Middle frontal gyrus (tissue), 1 donor: ENCODE data around the gene HHATL.
"Not testable (repeated sequence)": the region's sequence is repeated elsewhere in the genome, so short reads cannot be mapped to it uniquely, and the experiment has no call there.

Experiments
- DNase-seq: peaks from one replicate; pipeline ENCODE4 v3.0.0-alpha.2; 2015; ENCODE audit warnings: low spot score; ENCODE audit errors: extremely low spot score

The HHATL gene

GRCh38 chr3:42734263-42734860 is 31.8 kb upstream of the HHATL start:
- DNase-seq = no peak

- DNase-seq = no peak
Measured at GRCh38 chr3:42733501-42734262, 31.1 kb upstream of the HHATL start.

- DNase-seq = no peak
Measured at GRCh38 chr3:42732829-42733459, 30.3 kb upstream of the HHATL start.

DNA sequence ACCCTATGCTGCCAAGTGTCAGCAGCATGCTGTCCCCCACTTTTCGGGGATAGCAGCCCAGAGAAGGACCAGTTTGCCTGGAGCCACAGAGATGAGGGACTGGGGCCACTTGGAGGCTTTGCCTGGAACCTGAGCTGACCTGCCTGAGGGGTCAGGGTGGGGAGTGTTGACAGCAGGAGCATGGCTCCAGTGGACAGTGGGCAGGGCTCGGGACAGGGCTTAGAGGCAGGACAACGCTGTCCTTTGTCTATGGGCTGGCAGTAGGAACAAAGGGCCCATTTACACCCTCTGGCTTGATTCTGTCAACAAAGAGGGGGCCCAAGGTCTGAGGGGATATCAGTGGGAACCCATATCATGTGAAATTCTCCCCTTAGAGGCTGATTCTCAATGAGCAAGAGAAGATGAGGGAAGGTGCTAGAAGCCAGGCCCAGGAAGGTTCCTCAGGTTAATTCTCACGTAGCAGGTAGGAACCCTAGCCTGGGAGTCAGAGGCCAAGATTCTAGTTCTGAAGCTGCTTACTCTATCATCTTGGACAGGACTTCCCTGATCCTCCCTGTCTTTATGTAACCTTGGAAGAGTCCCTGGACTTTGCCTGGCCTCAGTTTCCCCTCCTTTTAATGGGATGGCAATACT is 29.7 kb upstream of the HHATL start:
- peak; percentile 81 for DNase-seq

DNA sequence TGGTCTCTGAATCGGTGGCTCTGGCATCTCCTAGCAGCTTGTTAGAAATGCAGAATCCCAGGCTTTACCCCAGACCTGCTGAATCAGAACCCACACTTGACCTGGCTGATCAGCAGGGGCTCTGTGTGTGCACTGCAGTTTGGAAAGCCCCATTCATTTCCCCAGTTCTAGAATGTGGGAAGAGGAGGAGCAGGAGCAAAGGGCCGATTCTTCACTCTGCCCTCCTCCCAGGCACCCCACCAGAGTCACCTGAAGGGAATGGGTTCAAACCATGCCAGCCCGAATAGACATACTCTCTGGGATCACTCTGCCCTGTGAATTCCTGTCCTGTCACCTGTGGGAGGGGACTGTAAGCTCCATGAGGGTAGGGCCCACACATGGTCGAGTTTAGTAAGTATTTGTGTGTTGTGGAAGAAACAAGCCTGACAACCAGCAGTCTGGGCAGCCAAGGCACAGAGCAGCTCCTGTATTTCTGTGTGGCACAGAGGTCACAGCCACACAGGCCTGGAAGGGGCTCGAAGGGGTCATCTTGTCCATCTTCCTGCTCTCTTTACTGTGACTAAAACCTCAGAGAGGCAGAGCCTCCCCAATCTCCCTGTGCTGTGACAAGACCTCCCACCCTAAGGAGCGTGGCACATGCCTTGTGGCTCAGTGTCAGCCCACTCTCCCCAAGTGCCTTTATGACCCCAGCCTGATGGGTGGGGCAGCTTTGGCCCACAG is 29.0 kb upstream of the HHATL start:
- DNase-seq = no peak

DNA sequence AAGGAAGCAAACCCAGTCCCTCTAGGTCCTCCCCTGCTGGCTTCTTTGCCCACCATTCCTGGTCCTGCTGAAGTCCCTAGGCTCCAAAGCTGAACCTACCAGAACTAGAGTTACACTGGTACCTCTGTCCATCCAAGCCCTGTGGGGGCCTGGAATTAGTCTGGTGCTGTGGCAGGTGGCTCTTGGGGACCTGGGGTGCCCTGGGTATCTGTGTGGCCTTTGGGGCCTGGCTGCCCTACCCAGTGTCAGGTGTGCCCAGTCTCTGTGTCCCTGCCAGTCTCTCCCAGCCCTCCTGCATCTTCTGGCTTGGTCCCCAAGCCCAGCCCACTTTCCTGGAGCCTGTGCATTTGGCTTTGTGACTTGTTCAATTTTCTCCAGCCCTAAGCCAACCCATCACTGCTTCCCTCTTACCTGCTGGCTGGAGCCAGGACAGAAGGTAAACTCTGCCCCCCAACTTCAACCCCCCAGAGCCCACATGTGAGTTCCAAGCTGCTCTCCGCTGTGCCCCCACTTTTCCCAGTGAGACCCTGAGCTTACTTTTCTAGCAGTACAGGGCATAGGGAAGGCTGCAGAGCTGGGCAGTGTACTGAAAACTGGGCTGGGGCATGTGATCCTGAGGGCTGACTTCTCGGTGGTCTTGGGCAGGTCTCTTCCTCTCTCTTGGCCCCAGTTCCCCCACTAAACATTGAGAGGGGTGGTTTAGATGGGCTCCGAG is 28.3 kb upstream of the HHATL start:
- DNase-seq = no peak

- no peak for DNase-seq
Measured at GRCh38 chr3:42730294-42730693, 27.7 kb upstream of the HHATL start.

- DNase-seq = no peak
Measured at GRCh38 chr3:42729404-42730145, 27.0 kb upstream of the HHATL start.

GRCh38 chr3:42728668-42729364 is 26.2 kb upstream of the HHATL start:
- DNase-seq = no peak

- no peak for DNase-seq
Measured at GRCh38 chr3:42728056-42728455, 25.5 kb upstream of the HHATL start.

DNA sequence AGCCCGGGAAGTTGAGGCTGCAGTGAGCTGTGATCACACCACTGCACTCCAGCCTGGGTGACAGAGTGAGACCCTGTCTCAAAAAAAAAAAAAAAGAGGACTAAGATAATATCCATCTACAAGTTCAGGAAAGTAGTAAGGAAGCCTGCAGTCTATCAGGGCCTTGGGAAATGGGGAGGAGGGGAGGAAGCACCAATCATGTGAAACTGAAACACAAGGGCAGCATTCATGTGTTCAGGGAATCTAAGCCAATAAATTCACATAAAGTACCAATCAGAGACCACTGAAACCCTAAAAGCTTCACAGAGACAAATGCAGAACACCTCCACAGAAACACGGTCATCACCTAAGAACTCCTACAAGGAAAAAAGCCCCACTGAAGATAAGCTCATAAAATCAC is 22.9 kb upstream of the HHATL start:
- no peak for DNase-seq

GRCh38 chr3:42723219-42723618 is 20.6 kb upstream of the HHATL start:
- no peak for DNase-seq

DNA sequence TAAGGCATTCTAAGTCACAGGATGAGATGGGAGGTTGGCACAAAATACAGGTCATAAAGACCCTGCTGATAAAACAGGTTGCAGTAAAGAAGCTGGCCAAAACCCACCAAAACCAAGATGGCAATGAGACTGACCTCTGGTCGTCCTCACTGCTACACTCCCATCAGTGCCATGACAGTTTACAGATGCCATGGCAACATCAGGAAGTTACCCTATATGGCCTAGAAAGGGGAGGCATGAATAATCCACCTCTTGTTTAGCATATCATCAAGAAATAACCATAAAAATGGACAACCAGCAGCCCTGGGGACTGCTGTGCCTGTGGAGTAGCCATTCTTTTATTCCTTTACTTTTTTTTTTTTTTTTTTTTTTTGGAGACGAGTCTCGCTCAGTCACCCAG is 19.8 kb upstream of the HHATL start:
- DNase-seq = not testable (repeated sequence)

DNA sequence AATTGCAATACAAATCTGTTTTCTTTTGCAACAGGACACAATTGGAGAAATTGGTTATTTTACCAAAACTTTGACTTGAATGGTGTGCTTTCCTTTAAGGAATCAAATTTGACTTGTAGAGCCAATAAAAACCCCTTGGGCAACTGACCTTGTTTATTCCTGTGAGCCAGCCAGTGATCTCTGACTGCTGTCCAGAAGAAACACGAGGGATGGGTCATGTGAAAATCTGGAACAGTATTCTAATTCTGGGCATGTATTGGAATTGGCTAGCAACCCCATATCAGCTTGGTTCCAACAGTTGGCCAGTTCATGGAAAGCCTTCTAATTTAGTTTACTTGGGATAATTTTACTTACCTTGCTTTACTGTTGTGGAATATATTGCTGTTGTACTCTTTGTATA is 19.1 kb upstream of the HHATL start:
- peak; percentile 64 for DNase-seq

- no peak for DNase-seq
Measured at GRCh38 chr3:42720126-42720525, 17.5 kb upstream of the HHATL start.

GRCh38 chr3:42719002-42719401 is 16.4 kb upstream of the HHATL start:
- DNase-seq = no peak

DNA sequence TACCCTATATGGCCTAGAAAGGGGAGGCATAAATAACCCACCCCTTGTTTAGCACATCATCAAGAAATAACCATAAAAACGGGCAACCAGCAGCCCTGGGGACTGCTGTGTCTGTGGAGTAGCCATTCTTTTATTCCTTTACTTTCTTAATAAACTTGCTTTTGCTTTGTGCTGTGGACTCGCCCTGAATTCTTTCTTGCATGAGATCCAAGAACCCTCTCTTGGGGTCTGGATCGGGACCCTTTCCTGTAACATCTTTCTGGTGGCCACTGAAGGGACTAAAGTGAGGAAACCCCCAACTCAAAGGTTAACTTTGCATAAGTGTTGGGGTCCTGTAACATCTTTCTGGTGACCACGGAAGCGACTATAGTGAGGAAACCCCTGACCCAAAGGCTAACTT is 15.7 kb upstream of the HHATL start:
- DNase-seq = no peak

DNA sequence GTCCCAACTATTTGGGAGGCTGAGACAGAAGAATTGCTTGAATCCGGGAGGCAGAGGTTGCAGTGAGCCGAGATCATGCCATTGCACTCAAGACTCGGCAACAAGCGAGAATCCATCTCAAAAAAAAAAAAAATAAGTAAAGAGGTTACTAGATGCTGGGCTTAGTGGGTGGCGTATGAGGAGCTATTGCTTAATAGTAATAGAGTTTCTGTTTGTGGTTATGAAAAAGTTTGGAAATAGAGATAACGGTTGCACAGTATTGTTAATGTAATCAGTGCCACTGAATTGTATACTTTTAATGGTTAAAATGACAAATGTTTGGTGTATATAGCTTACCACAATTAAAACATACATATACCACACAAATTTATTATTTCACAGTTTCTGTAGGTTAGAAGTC is 14.7 kb upstream of the HHATL start:
- DNase-seq = no peak

DNA sequence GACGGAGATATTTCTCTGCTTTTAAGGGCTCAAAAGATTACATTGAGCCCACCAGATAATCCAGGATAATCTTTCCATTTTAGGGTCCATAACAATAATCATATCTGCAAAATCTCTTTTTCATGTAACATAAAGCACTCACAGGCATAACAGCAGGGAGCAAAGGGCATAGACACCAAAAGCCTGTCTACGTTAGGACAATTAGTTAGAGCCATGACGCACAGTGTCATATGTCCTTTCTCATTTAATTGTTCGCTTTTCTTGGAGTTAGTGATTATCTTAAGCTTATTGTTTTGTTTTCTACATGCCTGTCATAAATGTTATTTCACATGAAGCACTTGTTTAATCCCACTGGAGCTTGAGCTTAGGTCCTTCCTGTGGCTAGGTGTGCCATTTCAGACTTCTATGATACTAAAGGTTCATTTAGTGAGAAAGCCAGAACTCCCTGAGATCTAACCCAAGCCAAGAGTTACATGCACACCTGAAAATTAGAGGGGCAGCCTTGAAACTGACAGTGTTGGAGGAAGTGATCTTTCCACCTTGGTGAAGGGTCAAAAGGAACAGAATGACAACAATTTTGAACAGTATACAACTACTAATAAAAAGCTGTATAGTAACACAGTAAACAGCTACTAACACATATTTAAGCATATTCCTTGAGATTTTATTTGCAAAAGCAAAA is 11.7 kb upstream of the HHATL start:
- no peak for DNase-seq
